Astrocyte (in vitro differentiated cells and primary cell): Measurements from ENCODE around the gene STAP2. TPM values are rescaled to one million over a fixed set of nuclear protein-coding genes. Genes with fewer than 3 reads are reported as not detected.

Source experiments
- DNase-seq: peaks from one replicate; pipeline ENCODE4 v3.0.0-alpha.2; 2010; ENCODE audit warnings: low read depth
- FAIRE-seq: peaks from 2 replicates; lab custom pipeline; 2011; peaks lifted over from hg19 to GRCh38; lab: Jason Lieb, UNC
- H2AFZ ChIP-seq: 2 replicates; pipeline ENCODE4 v1.6.0; 2012; ENCODE audit warnings: low read depth, low read length, inconsistent platforms
- H3K27ac ChIP-seq: 2 replicates; pipeline ENCODE4 v1.5.1; 2011; ENCODE audit warnings: low read depth, low read length, inconsistent platforms
- H3K27me3 ChIP-seq: 2 replicates; pipeline ENCODE4 v1.6.0; 2011; ENCODE audit warnings: low read length, inconsistent platforms; ENCODE audit not compliant: insufficient read depth
- H3K36me3 ChIP-seq: 2 replicates; pipeline ENCODE4 v1.5.1; 2011; ENCODE audit warnings: low read length, inconsistent platforms; ENCODE audit not compliant: insufficient read depth
- H3K4me1 ChIP-seq: 2 replicates; pipeline ENCODE4 v1.5.1; 2011; ENCODE audit warnings: low read length, inconsistent platforms; ENCODE audit not compliant: insufficient read depth
- H3K4me2 ChIP-seq: 2 replicates; pipeline ENCODE4 v1.6.0; 2012; ENCODE audit warnings: low read length, inconsistent platforms
- H3K4me3 ChIP-seq: 2 replicates; pipeline ENCODE4 v1.5.1; 2011; ENCODE audit warnings: low read depth, mild to moderate bottlenecking, low read length, inconsistent platforms; ENCODE audit not compliant: insufficient read depth
- H3K79me2 ChIP-seq: 2 replicates; pipeline ENCODE4 v1.6.0; 2012; ENCODE audit warnings: mild to moderate bottlenecking, low read length, inconsistent platforms; ENCODE audit not compliant: insufficient read depth
- H3K9ac ChIP-seq: 2 replicates; pipeline ENCODE4 v1.6.0; 2012; ENCODE audit warnings: mild to moderate bottlenecking, low read length, inconsistent platforms
- H3K9me3 ChIP-seq: 2 replicates; pipeline ENCODE4 v1.5.1; 2012; ENCODE audit warnings: low read depth, mild to moderate bottlenecking, low read length, inconsistent platforms; ENCODE audit not compliant: insufficient read depth
- H4K20me1 ChIP-seq: 2 replicates; pipeline ENCODE4 v1.6.0; 2012; ENCODE audit warnings: low read length, inconsistent platforms; ENCODE audit not compliant: insufficient read depth
- H3K27ac Mint-ChIP-seq: one replicate; pipeline ENCODE4 v1.8.0; 2021; ENCODE audit warnings: mild to moderate bottlenecking, mixed read lengths; ENCODE audit not compliant: unreplicated experiment
- H3K27me3 Mint-ChIP-seq: one replicate; pipeline ENCODE4 v1.8.0; 2021; ENCODE audit warnings: low read depth, mixed read lengths; ENCODE audit not compliant: unreplicated experiment
- H3K36me3 Mint-ChIP-seq: one replicate; pipeline ENCODE4 v1.8.0; 2021; ENCODE audit warnings: low read depth, mixed read lengths; ENCODE audit not compliant: unreplicated experiment
- H3K4me1 Mint-ChIP-seq: one replicate; pipeline ENCODE4 v1.8.0; 2021; ENCODE audit warnings: low read depth, mixed read lengths; ENCODE audit not compliant: unreplicated experiment
- H3K4me3 Mint-ChIP-seq: one replicate; pipeline ENCODE4 v1.8.0; 2021; ENCODE audit warnings: mild to moderate bottlenecking, moderate library complexity, mixed read lengths; ENCODE audit not compliant: unreplicated experiment
- H3K9me3 Mint-ChIP-seq: one replicate; pipeline ENCODE4 v1.8.0; 2021; ENCODE audit warnings: mild to moderate bottlenecking, mixed read lengths; ENCODE audit not compliant: unreplicated experiment
- EZH2 ChIP-seq: IDR thresholded peaks from 2 replicates; pipeline ENCODE4 v1.6.1; 2012; ENCODE audit warnings: mild to moderate bottlenecking, low read length, inconsistent platforms; ENCODE audit not compliant: insufficient read depth
- total RNA-seq: library from RNA; stranded (reverse); gene quantifications from 2 replicates; pipeline ENCODE4 v1.2.1, GENCODE V29; 2021
- TF ChIP-seq, protein P1 (sequence below): IDR thresholded peaks from 2 replicates; pipeline ENCODE4 v1.5.1; 2011; ENCODE audit warnings: low read depth, mild to moderate bottlenecking, inconsistent platforms, low read length, moderate library complexity; ENCODE audit not compliant: insufficient read depth

The STAP2 gene
- total RNA-seq, 1 donor from 2014 or later: 5.3 TPM

DNA sequence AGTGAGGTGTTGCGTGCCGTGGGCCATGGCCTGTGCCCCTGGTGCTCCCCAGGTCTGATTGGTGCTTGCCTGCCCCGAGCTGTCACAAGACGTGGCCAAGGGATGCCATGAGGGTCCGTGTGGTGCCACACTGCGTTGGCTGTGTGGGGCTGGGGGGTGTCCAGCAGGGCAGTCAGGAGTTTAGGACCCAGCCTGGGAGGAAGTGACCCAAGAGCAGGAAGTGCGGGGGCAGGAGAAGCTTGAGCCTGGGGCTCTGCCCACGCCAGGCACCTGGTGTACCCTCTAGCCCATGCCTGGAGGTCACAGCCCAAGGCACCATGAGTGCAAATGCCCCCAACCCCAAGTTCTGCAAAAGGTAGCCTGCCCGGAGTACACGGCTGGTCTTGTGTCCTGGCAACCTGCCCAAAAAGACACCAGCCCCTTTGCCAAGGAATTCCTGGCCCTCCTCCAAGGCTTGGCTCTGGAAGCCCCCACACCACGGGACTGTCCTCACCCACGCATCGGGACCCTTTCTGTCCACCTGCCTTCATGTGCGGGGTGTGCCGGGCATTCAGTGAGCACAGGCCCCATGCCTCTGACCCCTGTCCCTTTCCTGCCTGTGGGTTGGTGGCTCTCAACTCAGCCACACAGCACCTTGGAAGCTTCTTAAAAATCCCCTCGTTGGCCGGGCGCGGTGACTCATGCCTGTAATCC is 29.6 kb upstream of the STAP2 start:
- no peak for DNase-seq
- no peak overlapping the region for H3K27ac ChIP-seq

DNA sequence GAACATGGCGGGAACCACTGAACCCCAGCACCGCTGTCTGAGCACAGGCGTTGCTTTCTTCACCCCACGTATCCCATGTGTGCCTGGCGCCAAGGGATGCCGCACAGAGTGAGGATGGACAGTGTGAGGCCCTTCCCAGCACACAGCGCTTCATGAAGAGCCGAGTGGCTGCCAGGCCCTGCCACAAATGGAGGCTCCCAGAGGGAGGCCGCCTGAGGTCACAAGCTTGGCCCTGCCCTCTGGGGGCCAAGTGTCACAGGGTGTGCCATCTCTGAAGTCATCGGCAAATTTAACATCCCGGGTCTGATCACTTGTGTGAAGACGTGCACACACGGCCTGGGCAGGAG is 29.1 kb upstream of the STAP2 start:
- Mint-ChIP-seq H3K36me3 (peaks cover 6% of the 10 kb centered on the region), H3K4me1 (peaks cover 14% of the 10 kb centered on the region), H3K27ac (no peak overlapping the region), H3K9me3 (no peaks in the 10 kb centered on the region), H3K4me3 (no peak overlapping the region), H3K27me3 (no peaks in the 10 kb centered on the region)
- Histone ChIP-seq H4K20me1 (peaks cover 73% of the 10 kb centered on the region), H3K4me2 (no peak overlapping the region), H3K9ac (no peak overlapping the region), H2AFZ (no peak overlapping the region), H3K27ac (no peak overlapping the region), H3K4me1 (peaks cover 22% of the 10 kb centered on the region), H3K36me3 (peaks cover 6% of the 10 kb centered on the region), H3K9me3 (no peaks in the 10 kb centered on the region), H3K4me3 (no peak overlapping the region), H3K27me3 (no peaks in the 10 kb centered on the region), H3K79me2 (peaks cover 67% of the 10 kb centered on the region)
- FAIRE-seq (no peak), DNase-seq (no peak)
- TF ChIP-seq EZH2: no peak
- TF ChIP-seq, protein P1, sequence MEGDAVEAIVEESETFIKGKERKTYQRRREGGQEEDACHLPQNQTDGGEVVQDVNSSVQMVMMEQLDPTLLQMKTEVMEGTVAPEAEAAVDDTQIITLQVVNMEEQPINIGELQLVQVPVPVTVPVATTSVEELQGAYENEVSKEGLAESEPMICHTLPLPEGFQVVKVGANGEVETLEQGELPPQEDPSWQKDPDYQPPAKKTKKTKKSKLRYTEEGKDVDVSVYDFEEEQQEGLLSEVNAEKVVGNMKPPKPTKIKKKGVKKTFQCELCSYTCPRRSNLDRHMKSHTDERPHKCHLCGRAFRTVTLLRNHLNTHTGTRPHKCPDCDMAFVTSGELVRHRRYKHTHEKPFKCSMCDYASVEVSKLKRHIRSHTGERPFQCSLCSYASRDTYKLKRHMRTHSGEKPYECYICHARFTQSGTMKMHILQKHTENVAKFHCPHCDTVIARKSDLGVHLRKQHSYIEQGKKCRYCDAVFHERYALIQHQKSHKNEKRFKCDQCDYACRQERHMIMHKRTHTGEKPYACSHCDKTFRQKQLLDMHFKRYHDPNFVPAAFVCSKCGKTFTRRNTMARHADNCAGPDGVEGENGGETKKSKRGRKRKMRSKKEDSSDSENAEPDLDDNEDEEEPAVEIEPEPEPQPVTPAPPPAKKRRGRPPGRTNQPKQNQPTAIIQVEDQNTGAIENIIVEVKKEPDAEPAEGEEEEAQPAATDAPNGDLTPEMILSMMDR: no peak

More for the DNA sequence above, 29.6 kb upstream of the STAP2 start:
- peaks cover 72% of the 10 kb centered on the region for H3K79me2 ChIP-seq
- no peak overlapping the region for H3K9ac ChIP-seq
- no peak for TF ChIP-seq EZH2
- TF ChIP-seq, protein P1: no peak
- Mint-ChIP-seq H3K36me3 (peaks cover 6% of the 10 kb centered on the region), H3K27me3 (no peaks in the 10 kb centered on the region), H3K4me1 (peaks cover 14% of the 10 kb centered on the region), H3K4me3 (no peak overlapping the region), H3K9me3 (no peaks in the 10 kb centered on the region), H3K27ac (peak overlapping the region; percentile 41)
- no peak for FAIRE-seq
- H3K4me2 ChIP-seq: peak overlapping the region; percentile 63
- peaks cover 78% of the 10 kb centered on the region for H4K20me1 ChIP-seq
- peaks cover 23% of the 10 kb centered on the region for H3K4me1 ChIP-seq
- no peak overlapping the region for H3K4me3 ChIP-seq
- no peak overlapping the region for H2AFZ ChIP-seq
- H3K9me3 ChIP-seq: no peaks in the 10 kb centered on the region
- peaks cover 6% of the 10 kb centered on the region for H3K36me3 ChIP-seq
- no peaks in the 10 kb centered on the region for H3K27me3 ChIP-seq

DNA sequence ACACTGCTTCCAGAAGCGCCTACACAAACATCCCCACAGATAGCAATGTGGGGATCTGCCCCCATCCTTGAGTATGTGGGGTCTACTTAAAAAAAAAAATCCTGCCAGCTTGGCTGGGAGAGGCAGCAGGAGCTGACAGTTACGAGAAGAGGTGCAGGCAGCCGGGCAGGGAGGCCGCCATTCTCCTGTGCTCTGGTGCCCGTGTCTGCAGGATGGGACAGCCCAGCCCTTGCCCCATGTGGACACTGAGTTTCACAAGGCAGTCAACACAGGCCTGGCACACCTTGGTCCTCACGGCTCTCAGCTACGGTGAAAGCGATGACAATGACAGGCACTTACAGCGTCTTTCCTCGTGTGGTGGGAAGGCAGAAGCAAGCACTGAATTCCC is 28.7 kb upstream of the STAP2 start:
- Histone ChIP-seq H4K20me1 (peaks cover 68% of the 10 kb centered on the region), H3K4me3 (no peak overlapping the region), H3K27ac (no peak overlapping the region), H3K4me2 (no peak overlapping the region), H2AFZ (no peak overlapping the region), H3K79me2 (peaks cover 63% of the 10 kb centered on the region), H3K36me3 (peaks cover 6% of the 10 kb centered on the region), H3K4me1 (peaks cover 22% of the 10 kb centered on the region), H3K9me3 (no peaks in the 10 kb centered on the region), H3K9ac (no peak overlapping the region), H3K27me3 (no peaks in the 10 kb centered on the region)
- no peaks in the 10 kb centered on the region for H3K27me3 Mint-ChIP-seq
- peaks cover 6% of the 10 kb centered on the region for H3K36me3 Mint-ChIP-seq
- no peak for FAIRE-seq
- H3K4me3 Mint-ChIP-seq: no peak overlapping the region
- H3K27ac Mint-ChIP-seq: no peak overlapping the region
- peaks cover 14% of the 10 kb centered on the region for H3K4me1 Mint-ChIP-seq
- no peaks in the 10 kb centered on the region for H3K9me3 Mint-ChIP-seq
- TF ChIP-seq, protein P1: no peak
- TF ChIP-seq EZH2: no peak
- DNase-seq: no peak
